HL-60 (cell line): Measurements from ENCODE around the gene PIMREG.

Experiments
- DNase-seq, 2 experiments: peaks; one replicate each; pipeline ENCODE4 v3.0.0-alpha.2; 2010 to 2020; ENCODE audit warnings: low read depth in 1 of 2, low spot score in 1 of 2
- H3K27ac ChIP-seq: fragments of 250-450 bp; sonication (Bioruptor Pico); replicated peaks from 2 replicates; pipeline ENCODE4 v1.5.1; 2020; ENCODE audit warnings: mild to moderate bottlenecking, moderate library complexity
- H3K27me3 ChIP-seq: fragments of 250-450 bp; sonication (Bioruptor Pico); 2 replicates; pipeline ENCODE4 v1.5.1; 2021; ENCODE audit warnings: mild to moderate bottlenecking, moderate library complexity; ENCODE audit not compliant: insufficient read depth, poor library complexity, severe bottlenecking
- H3K4me3 ChIP-seq: replicated peaks from 2 replicates; pipeline ENCODE4 v1.5.1; 2011; ENCODE audit warnings: mild to moderate bottlenecking, control low read depth, low read length; ENCODE audit not compliant: insufficient read depth
- CTCF ChIP-seq: IDR thresholded peaks from one replicate; pipeline ENCODE4 v1.5.1; 2011; ENCODE audit warnings: low read length, control low read depth, inconsistent platforms; ENCODE audit not compliant: insufficient read depth
- GABPA ChIP-seq: IDR thresholded peaks from 2 replicates; pipeline ENCODE4 v1.6.1; 2012; ENCODE audit warnings: low read depth
- POLR2AphosphoS5 ChIP-seq: IDR thresholded peaks from 2 replicates; pipeline ENCODE4 v1.6.1; 2012; ENCODE audit warnings: low read depth
- REST ChIP-seq: IDR thresholded peaks from 2 replicates; pipeline ENCODE4 v1.6.1; 2012; ENCODE audit warnings: low read depth; ENCODE audit not compliant: insufficient replicate concordance
- SPI1 ChIP-seq: IDR thresholded peaks from 2 replicates; pipeline ENCODE4 v1.6.1; 2012; ENCODE audit warnings: low read depth, mild to moderate bottlenecking, borderline replicate concordance

The PIMREG gene

GRCh38 chr17:6460531-6461161 is 16.4 kb downstream of the PIMREG start:
- TF ChIP-seq SPI1 = no peak
- TF ChIP-seq CTCF = no peak
- no peak for TF ChIP-seq POLR2AphosphoS5
- no peak for TF ChIP-seq GABPA
- no peak for TF ChIP-seq REST
- no peak for DNase-seq
- H3K27me3 ChIP-seq = no peaks in the 10 kb centered on the region
- no peak overlapping the region for H3K27ac ChIP-seq
- no peak overlapping the region for H3K4me3 ChIP-seq

DNA sequence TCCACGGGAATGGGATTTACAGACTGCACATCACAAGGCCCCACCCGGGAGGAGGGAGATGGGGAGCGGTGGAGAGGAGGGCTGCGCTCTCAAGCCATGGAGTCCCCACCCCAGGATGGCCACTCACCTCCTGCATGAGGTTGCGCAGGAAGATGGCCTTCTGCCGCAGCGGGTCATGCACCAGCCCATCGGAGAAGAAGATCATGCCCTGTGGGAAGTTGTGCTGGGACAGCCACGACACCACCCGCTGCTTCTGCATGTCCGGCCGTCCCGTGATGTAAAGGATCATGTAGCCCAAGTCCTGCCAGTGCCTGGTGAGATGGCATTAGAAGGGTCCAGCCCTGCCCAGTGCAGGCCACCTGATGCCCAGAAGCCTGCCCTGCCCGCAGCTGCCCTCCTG is 17.0 kb downstream of the PIMREG start:
- TF ChIP-seq GABPA (no peak), REST (no peak), CTCF (no peak), SPI1 (no peak), POLR2AphosphoS5 (no peak)
- H3K27me3 ChIP-seq = no peaks in the 10 kb centered on the region
- no peak overlapping the region for H3K4me3 ChIP-seq
- no peak for DNase-seq
- H3K27ac ChIP-seq = no peak overlapping the region

- H3K27me3 ChIP-seq = no peaks in the 10 kb centered on the region
- H3K27ac ChIP-seq = no peak overlapping the region
- no peak for TF ChIP-seq GABPA
- TF ChIP-seq POLR2AphosphoS5 = no peak
- no peak for DNase-seq
- H3K4me3 ChIP-seq = no peak overlapping the region
Observed at GRCh38 chr17:6461792-6462524, 17.7 kb downstream of the PIMREG start.

DNA sequence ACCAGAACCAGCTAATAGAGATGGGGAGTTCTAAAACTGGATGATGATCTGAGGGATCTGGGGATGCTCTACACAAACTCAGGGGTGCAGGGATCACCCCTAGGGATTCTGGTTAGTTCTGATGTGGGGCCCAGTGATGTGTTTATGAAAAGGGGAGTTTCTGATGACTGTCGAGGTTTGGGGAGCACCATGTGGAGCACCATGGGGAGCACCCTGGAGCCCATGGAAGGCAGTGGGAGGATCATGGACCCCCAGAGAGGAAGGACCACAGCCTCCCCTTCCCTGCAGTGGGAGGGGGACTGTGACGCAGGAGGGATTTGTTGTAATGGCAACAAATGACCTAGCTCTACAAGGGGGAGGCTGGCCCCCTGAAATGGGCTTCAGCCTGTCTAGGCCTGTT is 18.4 kb downstream of the PIMREG start:
- TF ChIP-seq POLR2AphosphoS5 = no peak
- no peak for TF ChIP-seq GABPA
- no peak for TF ChIP-seq SPI1
- no peak for TF ChIP-seq REST
- no peak for TF ChIP-seq CTCF
- no peak overlapping the region for H3K27ac ChIP-seq
- no peak overlapping the region for H3K4me3 ChIP-seq
- H3K27me3 ChIP-seq = no peaks in the 10 kb centered on the region
- no peak for DNase-seq
